Activated CD8-positive, alpha-beta memory T cell treated with anti-CD3 and anti-CD28 coated beads, Interleukin-2, amount 50 U/mL, for 24 hours (primary cell): Measurements from ENCODE around the gene RNF217.

Experiments
- DNase-seq: peaks from one replicate; pipeline ENCODE4 v3.0.0-alpha.2; 2020; ENCODE audit errors: extremely low read depth

RNF217 gene

DNA sequence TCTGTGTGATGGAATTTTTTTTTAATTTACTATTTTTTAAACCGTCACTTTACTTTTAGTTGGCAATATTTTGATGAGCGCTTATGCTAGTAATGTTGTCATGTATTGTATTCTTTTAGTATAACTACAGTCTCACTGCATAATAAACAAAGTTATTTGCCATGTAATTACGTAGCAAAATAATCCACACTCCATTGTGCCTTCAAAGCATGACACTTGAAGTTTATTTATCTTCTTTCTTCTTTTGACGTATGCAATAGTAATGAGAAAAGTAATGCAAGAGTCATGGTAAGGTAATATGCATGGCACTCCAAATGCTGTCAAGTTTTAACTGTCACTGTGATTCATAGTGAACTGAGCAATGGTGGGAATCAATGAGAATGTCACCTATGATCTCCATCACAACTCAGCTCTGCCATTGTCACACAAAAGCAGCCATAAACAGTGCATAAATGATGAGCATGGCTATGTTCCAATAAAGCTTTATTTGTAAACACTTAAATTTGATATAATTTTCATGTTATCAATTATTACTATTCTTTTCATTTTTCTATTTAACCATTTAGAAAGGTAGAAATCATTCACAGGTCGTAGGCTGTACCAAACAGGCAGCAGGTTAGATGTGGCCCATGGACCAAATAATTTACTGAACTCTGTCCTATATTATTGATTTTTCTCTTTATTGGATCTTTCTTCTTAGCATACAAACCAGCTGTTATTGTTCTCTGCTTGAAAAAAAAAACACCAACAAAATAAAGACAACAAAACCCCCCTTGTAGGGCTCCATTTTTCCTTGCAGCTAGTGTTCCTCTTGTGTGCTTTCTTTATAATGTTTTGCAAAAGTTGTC is 27.1 kb downstream of the RNF217 start:
- no peak for DNase-seq

DNA sequence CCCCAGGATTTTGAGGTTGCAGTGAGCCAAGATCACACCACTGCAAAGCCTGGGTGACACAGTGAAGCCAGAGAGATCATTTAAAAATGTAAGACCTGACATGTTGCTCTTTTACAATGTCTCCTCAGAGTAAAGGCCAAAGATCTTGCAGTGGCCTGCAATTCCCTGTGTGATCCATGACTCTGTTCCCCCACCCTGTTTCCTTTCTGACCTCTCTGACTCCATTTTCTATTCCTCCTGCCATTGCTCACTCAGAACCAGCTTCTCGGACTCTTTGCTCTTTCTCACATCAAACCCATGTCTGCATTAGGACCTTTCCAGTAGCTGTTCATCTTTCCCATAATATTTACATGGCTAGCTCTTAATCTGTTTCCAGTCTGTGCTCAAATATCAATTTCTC is 28.8 kb downstream of the RNF217 start:
- no peak for DNase-seq

DNA sequence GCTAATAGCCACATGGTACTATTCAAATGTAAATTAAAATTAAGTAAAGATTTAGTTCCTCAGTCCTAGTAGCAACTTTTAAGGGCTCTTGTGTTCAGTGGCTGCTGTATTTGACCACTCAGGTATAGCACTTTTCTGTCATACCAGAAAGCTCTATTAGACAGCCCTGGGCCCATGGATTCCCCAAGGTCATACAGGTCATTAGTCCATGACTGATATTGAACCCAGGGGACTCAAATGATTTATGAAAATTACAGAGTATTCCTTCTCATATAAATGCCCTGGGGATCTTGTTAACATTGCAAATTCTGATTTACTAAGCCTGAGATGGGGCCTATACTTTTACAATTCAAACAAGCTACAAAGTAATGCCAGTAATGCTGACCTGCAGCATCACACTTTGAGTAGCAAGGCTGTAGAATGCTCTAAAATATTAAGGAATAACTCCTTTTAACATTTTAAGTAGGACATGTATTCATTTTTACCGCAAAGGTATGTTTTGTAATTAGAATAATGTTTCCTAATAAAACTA is 29.6 kb downstream of the RNF217 start:
- DNase-seq, result no peak

DNA sequence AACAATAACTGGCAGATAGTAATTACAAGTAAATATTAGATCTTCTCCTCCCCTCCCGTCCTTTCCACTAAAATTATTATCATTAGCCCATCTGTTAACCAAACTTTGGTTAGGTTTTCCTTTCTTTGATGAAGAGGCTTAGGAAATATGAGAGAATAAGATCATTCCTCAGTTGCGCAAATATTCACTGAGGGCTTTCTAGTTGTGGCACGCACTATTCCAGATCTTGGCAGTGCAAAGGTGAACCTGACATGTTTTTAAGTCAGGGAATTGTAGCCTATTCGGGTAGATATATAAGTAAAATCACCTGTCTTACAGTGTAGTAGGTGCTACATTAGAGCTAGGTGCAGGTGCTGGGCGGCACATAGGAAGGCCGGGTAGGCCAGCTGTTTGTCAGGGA is 31.1 kb downstream of the RNF217 start:
- no peak for DNase-seq

DNA sequence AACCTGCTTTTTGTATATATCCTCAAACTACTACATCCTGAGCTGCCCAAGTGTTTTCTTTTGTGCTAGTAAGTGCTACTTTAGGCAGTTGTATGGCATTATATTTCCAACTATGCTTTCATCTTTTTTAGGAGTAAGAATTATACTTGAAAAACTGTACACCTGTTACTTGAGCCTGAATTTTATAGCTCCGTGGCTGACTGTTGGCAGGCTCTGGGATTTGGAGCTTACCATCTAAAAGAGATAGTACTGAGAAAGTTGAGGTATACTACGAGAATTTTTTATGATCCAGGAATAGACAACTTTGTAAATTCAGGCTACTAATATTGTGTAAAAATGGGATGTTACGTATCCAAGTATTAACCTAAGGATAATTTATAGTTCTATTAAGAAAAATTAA is 32.4 kb downstream of the RNF217 start:
- DNase-seq, result no peak

DNA sequence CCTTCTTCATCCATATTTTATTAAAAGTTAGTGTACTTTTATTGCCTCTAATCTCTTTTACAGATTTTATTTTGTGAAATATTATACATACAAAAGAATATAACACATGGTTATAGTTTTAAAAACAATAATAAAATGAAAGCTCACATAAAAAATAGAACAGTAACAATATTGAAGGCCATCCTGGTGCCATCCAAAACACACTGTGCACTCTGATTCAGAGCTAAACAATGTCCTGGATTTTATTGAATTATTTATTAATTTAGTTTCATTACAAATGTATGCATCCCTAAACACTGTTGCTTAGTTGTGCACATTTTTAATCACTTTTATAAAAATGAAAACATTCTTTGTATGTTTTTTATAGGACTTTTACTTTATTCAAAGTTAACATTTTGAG is 32.9 kb downstream of the RNF217 start:
- DNase-seq, result no peak

DNA sequence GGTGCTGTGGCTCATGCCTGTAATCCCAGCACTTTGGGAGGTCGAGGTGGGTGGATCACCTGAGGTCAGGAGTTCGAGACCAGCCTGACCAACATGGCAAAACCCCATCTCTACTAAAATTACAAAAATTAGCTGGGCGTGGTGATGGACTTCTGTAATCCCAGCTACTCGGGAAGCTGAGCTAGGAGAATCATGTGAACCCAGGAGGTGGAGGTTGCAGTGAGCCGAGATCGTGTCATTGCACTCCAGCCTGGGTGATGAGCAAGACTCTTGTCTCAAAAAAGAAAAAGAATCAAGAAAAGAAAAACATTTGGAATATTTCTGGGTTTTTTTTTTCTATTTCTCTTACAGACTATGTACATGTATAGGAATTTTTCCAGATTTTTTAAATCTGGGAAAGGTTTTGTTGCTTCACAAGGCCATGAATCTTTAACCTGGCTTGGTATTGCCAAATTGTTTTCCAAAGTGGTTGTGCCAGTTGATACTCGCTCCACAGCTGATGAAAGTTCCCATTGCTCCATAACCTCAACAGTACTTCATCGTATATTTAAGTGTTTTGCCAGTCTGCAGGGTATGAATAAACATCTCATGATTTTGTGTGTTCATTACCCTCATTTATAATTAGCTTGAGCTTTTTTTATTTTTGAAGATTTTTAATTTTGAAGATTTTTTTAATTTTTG is 33.5 kb downstream of the RNF217 start:
- no peak for DNase-seq

DNA sequence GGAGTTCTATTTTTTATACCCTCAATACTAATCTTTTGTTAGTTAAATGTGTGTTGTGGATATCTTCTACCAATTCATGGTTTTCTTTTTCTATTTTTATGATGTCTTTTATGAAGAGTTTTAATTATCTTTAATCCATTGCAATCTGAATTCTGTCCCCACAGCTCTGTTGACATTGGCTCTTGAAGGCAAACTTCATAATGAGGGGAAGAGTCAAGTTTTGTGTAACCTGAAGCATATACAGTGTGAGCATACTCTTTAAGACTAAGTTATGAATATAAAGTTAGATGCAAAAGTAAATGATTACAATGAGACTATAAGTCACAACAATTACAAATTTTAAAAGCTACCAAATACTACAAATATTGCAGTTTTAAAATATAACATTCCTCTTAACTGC is 34.2 kb downstream of the RNF217 start:
- DNase-seq, result no peak

DNA sequence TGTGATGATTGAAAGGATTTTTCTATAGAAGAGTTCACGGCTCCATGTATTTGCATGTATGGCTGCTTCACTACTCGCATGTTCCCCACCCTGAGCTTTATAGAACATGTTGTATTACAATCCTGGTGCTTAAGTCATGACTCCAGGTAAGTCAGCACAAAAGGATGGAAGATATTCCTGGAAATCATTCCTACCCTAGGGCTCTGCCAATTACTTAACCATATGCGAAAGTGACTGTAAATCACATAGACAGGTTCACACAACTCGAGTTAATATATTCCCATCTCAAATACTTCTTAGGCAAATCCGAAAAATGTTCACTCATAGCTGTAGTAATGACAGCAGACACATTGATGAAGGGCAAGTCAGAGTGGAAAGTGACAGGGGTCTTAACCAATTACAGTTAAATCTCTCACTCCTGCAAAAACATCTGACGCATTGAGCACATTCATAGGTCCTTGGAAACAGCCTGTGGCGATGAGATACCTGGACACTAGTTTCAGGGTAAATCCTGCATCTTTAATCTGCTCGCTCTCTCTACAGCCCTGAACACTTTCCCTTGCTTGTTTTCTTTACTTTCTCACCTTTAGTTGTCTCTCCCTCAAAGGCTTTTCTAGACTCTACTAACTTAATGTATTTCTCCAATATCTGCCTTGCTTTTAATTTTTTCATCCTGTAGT is 35.1 kb downstream of the RNF217 start:
- no peak for DNase-seq

DNA sequence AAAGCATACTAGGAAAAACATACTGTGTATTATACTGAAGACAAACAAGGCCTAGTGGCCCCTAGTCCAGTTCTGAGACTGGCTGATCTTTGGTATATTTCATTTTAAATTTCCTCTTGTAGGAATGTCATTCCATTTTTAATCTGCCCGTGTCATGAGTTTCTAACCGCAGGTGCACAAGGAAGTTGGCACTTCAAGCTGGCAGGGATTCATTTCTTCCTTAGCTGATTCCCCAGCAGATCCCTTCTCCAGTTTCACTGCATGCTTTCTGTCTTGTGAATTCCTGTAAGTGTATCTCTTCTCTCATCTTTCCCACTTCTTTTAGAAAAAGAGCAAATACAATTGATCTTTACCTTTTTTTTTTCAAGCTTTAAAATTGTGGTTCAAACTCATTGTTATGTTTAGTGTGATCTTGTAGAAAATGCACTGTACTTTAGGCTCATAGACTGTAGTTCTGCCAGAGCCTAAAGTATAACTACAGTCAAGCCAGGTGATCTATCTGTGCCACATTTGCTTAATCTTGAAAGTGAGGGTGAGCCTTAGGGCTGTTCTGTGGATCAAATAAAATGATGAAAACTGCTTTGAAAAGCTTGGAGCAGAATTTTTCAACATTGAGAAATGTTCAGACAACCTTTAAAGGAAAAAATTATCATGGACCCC is 37.0 kb downstream of the RNF217 start:
- DNase-seq, result no peak

DNA sequence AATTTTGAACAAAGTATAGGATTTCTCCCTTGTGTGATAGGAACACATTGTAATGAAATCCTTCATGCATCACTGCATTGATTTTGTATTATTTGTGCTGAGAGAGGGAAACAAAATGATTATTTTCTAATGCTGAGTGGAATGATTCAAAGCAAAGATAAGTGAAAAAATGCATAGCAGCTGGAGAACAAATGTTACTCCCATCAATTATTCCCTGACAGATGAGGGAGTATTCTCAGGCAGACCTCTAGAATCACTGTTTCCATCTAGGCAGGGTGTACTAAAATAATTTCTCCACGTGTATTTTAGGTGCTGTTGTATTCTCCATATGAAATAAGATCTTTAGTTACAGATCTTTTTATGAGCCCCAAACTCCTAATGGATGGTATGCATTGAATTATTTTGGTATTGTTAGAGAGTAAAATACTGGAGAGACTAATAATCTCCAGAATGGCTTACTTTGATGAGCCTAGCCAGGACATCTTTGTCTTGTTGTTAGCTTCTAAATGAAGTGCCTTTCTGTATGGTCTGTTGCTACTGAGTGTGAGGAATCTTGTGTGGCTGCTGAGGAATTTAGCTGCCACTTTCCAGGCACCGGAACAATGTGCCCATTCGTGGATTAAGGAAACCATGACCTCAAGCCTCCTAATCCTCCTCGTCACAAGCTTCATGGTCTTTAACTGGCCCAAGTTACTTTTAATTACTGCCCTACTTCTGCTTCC is 39.6 kb downstream of the RNF217 start:
- no peak for DNase-seq

DNA sequence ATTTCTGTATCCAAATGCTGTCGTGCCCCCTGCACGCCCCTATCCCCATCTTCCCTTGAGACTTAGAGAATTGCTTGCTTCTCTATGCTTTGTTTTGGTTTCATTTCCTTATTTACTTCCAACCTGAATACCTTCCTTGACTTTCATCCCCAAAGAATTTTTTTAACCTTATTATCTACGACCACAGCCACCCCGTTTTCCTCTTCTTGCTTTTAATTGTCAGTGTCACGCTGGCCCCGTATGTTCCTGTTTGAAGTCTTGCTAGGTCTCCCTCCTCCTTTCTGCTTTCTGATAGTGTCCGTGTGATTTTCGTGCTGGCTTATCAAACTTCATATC is 40.1 kb downstream of the RNF217 start:
- DNase-seq, result no peak

DNA sequence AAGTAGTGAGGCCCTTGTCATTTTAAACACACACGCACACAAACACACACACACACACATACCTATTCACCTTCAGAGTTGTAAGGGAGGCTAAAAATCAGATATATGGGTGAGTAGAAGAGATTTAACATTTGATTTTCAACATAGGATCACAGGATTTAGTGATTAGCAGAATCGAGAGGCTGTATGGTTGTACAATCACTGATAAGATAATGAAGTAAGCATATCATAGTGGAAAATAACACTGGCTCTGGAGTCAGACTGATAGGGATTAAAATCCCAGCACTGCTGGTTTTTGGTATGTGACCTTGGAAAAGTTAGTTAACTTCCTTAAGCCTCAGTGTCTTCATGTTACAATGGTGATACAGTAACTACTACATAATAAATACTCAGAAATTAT is 40.8 kb downstream of the RNF217 start:
- no peak for DNase-seq

DNA sequence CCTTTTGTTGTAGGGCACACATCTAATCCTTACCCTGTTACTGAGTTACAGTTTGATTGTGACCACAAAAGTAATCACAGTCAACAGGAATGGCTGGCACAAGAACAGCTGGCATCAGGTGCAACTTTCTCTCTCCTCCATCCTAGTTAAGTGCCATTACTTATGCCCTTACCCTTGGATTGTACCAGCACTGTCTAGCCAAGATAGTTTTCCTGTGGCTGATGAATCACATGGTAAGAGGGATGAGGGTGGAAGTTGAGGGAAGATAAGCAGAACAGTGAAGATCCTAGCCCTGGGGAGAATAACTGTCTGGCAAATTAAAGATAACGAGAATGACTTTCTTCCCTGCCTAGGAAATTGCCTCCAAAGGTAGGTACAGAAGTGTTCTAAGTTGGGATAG is 42.0 kb downstream of the RNF217 start:
- DNase-seq, result no peak

DNA sequence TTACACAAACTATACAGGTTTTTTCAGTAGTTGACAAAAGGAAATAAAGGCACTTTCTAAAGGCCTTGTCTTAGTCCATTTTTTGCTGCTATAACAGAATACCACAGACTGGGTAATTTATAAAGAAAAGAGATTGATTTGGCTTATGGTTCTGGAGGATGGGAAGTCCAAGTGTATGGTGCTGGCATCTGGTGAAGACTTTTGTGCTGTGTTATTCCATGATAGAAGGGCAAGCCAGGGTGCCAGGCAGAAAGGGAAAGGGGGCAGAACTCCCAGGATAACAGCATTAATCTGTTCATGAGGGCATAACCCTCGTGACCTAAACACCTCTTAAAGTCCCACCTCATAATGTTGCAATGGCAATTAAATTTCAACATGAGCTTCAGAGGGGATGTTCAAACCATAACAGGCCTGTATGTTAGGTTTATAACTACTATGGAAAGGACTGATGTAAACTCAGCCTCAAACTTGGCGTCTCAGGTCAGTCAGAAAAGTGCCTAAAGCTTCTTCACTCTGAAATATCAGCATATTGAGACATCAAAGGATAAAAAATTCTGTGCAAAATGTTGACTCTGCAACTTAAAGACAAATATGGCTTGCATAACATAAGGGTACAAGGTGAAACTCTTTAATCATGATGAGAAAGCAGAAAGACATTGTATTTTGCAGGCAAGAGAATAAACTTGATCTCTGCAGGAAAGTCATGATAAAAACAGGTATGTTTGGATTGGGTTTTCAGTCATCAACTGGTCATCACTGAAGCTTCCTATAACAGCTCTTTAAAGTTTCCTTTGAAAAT is 42.8 kb downstream of the RNF217 start:
- no peak for DNase-seq

DNA sequence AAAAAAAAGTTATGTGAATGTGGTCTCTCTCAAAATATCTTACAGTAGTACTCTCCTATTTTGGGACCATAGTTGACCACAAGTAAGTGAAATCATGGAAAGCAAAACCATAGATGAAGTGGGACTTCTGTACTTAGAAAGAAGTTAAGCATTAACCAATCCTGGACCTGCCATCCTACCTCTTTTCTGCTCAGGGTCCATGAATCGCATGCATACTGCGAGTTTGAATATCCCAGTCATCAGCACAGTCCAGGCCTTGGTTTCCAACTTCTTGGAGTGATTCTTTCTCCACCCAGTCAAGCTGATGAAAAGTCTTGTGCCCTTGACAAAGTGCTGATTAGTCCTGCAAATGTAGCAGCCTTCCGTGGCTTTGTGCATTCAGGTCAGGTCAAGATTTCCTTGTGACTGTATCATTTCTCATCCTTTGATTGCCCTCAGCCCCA is 46.0 kb downstream of the RNF217 start:
- no peak for DNase-seq

DNA sequence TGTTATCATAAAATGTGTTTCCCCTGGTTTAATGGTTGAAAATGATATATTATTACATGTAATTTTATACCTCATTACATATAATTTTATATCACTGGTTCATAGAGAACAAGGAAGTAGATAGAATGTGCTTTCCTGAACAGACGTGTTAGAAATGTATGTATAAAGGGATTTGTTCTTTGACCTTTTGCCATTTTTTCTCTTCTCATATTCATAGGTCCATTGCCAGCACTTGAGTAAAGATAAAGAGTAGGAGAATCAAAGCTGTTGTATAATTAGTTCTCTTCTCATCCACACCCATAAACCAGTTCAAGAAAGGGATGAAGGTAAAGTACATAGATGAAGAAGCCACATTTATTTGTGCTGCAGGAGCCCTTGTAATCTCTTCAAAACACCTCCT is 46.7 kb downstream of the RNF217 start:
- no peak for DNase-seq

DNA sequence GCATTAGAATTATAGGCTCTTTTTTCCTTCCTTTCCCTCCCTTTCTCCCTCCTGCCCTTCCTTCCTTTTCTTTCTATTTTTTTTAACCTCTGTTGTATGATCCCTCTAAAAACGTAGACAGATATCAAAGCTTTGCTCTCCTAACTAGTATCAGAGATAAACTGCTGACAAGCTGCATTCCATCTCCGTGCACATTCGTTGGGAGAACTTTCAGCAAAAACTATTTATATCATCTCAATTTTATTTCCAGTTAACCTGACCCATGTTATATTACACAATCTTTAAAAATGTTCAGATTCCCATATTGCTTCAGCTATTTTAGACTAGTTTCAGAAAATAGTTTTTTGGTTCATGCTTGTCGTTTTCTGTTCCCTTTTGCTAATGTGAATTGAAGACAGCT is 47.3 kb downstream of the RNF217 start:
- DNase-seq, result no peak

DNA sequence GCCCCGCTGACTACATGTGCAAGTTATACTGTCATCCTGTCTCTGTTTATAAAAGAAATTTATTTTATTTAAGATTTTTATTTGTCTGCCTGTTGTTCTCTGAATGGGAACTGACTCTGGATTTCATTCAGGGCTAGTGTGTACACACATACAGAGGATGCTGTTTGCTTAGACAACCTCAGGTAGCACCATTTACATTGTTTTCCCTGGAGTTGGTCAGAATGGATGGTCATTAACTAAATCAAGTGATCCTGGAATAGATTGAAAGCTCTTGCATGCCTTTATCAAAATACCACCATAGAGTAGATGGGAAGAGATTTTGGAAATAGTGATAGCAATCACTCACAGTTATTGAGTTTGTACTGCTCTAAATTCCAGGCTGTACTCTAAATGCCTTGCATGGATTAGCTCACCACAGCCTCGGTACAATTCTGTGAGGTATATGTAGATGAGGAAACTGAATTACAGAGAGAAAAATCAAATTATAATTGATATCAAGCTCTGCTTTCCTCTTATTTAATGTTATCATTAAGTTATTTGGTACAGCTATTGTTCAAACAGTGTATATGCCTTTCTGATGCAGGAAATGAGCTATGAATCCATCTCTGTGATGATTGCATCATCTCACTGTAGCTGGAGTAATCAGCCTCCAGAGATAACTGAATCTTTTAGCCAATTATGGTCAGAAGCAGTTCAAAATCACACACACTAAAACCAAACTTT is 51.9 kb downstream of the RNF217 start:
- no peak for DNase-seq

DNA sequence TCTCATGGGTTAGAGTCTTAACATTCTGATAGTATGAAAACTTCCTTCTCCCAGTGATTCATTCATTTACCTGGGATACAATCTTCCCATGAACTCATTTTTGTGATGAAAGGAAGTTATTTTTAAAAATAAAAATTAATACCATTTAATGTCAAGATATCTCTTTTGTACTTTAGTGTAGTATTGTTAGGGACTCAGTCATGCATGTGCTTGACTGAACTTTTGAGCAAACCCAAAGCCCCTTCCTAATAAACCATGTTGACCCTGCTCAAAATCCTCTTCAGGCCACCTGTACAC is 52.4 kb downstream of the RNF217 start:
- DNase-seq, result no peak
